ENCODE results near the gene PPM1K. TPM values are rescaled to one million over a fixed set of nuclear protein-coding genes. Genes with fewer than 3 reads are reported as not detected.

PPM1K gene
- total RNA-seq, 1 experiment from 2014 or later = 10.4 TPM

DNA sequence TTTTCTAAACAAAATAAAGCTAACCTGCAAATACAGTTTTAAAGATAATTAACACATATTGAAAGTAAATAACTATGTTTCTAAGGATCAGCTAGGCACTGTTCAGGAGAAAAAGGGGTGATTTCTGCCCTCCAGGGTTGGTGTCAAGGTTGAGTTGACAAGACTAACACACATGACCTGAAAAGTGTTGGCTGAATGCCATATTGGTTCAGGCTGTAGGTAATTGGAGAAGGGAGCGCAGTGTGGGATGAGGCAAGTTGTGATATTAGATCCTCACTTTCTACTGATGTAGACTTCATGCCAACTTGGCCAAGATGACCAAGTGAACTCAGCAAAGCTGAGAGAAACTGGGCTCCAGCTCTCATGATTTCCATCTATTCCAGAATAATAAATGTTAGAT lies 42.2 kb downstream of the PPM1K start:
- no peak overlapping the region for H3T11ph ChIP-seq (ENCODE audit: low read length)
- no peak overlapping the region for H4K91ac ChIP-seq (ENCODE audit: insufficient read length, low read depth, low read length)
- H3K27ac Mint-ChIP-seq = no peak overlapping the region
- no peak overlapping the region for H3K18ac ChIP-seq (ENCODE audit: insufficient read length, low read depth, low read length)
- no peak overlapping the region for H3K4me3 Mint-ChIP-seq
- no CpG with 5 or more reads among the region's 1 CpG for WGBS (ENCODE audit: extremely low coverage, insufficient read length, low lambda C conversion rate)
- H2BK5ac ChIP-seq (ENCODE audit: insufficient read length, low read length) = no peak overlapping the region
- H3K27me3 ChIP-seq (ENCODE audit: insufficient read depth, low read length) = no peaks in the 10 kb centered on the region
- no peak overlapping the region for H4K5ac ChIP-seq (ENCODE audit: insufficient read length, low read depth, low read length)
- H2BK120ac ChIP-seq (ENCODE audit: low read depth, low read length, poor library complexity, severe bottlenecking) = no peak overlapping the region
- H3K4me1 ChIP-seq (ENCODE audit: insufficient read depth, low read length) = no peaks in the 10 kb centered on the region
- H3K4me2 ChIP-seq (ENCODE audit: insufficient read depth, insufficient read length, low read length) = no peak overlapping the region
- H3K36me3 Mint-ChIP-seq (ENCODE audit: insufficient read depth in 1 of 3, low read depth in 3 of 3) = no peaks in the 10 kb centered on the region
- H2BK20ac ChIP-seq (ENCODE audit: low read depth, low read length, poor library complexity, severe bottlenecking) = no peak overlapping the region
- no peaks in the 10 kb centered on the region for H3K23me2 ChIP-seq (ENCODE audit: insufficient read length, low read depth, low read length, poor library complexity, severe bottlenecking)
- no peak overlapping the region for H3K4ac ChIP-seq (ENCODE audit: low read depth, low read length)
- H3K9me3 ChIP-seq (ENCODE audit: control insufficient read depth, low read depth, low read length) = no peaks in the 10 kb centered on the region
- no peak overlapping the region for H3K27ac ChIP-seq (ENCODE audit: insufficient read length, low read depth, low read length)
- H2AK5ac ChIP-seq (ENCODE audit: insufficient read length, low read length) = no peak overlapping the region
- no peak overlapping the region for H3K14ac ChIP-seq (ENCODE audit: insufficient read depth, low read length)
- H3K27me3 Mint-ChIP-seq (ENCODE audit: low read depth) = no peaks in the 10 kb centered on the region
- H4K8ac ChIP-seq (replicated peaks; ENCODE audit: insufficient read length, low read depth, low read length) = no peak overlapping the region
- H4K20me1 ChIP-seq (ENCODE audit: control insufficient read depth, insufficient read depth, insufficient read length) = no peaks in the 10 kb centered on the region
- TF ChIP-seq, protein P1, sequence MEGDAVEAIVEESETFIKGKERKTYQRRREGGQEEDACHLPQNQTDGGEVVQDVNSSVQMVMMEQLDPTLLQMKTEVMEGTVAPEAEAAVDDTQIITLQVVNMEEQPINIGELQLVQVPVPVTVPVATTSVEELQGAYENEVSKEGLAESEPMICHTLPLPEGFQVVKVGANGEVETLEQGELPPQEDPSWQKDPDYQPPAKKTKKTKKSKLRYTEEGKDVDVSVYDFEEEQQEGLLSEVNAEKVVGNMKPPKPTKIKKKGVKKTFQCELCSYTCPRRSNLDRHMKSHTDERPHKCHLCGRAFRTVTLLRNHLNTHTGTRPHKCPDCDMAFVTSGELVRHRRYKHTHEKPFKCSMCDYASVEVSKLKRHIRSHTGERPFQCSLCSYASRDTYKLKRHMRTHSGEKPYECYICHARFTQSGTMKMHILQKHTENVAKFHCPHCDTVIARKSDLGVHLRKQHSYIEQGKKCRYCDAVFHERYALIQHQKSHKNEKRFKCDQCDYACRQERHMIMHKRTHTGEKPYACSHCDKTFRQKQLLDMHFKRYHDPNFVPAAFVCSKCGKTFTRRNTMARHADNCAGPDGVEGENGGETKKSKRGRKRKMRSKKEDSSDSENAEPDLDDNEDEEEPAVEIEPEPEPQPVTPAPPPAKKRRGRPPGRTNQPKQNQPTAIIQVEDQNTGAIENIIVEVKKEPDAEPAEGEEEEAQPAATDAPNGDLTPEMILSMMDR (conservative IDR thresholded peaks at IDR 0.05) = no peak
- no peak for DNase-seq
- no peak overlapping the region for H3K56ac ChIP-seq (ENCODE audit: insufficient read length, low read depth, low read length)
- no peak overlapping the region for H2AFZ ChIP-seq (ENCODE audit: low read length)
- no peak overlapping the region for H2BK12ac ChIP-seq (ENCODE audit: insufficient read length, low read depth, low read length)
- no peaks in the 10 kb centered on the region; the same call in 1 of the 2 replicates for H3K79me2 ChIP-seq (ENCODE audit: insufficient read depth, low read length)
- H3K9ac ChIP-seq (ENCODE audit: extremely low read depth, insufficient read length, low read length) = no peak overlapping the region
- H3K4me1 Mint-ChIP-seq = peaks cover 0 to 2% of the 10 kb centered on the region in 2 experiments; a peak in 1 of 4 replicates
- H3K9me3 Mint-ChIP-seq = no peaks in the 10 kb centered on the region
- H3K23ac ChIP-seq (ENCODE audit: insufficient read length, low read depth, low read length) = no peak overlapping the region
- H3K79me1 ChIP-seq (ENCODE audit: insufficient read depth, low read depth, low read length, poor library complexity, severe bottlenecking) = no peaks in the 10 kb centered on the region
- no peak overlapping the region for H2BK15ac ChIP-seq (ENCODE audit: low read depth, low read length)

Data from H9 (cell line).